NK-92 (cell line): ENCODE results near the gene CDC14A.
A peak's percentile ranks its signal among the peaks of the same experiment; 100 is the strongest.
"Not testable (repeated sequence)": the region's sequence is repeated elsewhere in the genome, so short reads cannot be mapped to it uniquely, and the experiment has no call there.

Experiments used
- DNase-seq: peaks from one replicate; lab custom pipeline; 2025; ENCODE audit not compliant: unreplicated experiment; lab: John Stamatoyannopoulos, UW

The CDC14A gene

GRCh38 chr1:100332331-100332730 lies 20.0 kb upstream of the CDC14A start:
- DNase-seq, result no peak

DNA sequence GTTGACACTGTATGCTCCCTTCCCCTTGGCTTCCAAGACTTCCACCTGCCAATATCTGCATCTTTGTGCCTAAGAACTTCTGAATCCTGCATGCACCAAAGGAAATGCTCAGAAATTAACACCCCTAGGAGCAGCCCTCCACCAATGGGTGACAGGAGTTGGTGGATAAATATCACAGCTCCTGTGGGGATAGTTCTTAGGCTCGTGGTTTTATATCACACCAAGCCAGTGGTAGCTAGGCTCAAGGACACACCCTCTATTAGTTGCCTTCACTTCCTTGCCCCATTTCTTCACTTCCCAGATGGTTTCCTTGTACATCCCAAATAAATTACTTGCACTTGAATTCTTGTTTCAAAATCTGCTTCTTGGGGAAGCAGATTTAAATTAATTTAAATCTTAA lies 16.9 kb upstream of the CDC14A start:
- DNase-seq, result no peak

- DNase-seq, result not testable (repeated sequence)
Observed at GRCh38 chr1:100337878-100338277, 14.4 kb upstream of the CDC14A start.

- DNase-seq, result not testable (repeated sequence)
Observed at GRCh38 chr1:100339735-100340134, 12.6 kb upstream of the CDC14A start.

DNA sequence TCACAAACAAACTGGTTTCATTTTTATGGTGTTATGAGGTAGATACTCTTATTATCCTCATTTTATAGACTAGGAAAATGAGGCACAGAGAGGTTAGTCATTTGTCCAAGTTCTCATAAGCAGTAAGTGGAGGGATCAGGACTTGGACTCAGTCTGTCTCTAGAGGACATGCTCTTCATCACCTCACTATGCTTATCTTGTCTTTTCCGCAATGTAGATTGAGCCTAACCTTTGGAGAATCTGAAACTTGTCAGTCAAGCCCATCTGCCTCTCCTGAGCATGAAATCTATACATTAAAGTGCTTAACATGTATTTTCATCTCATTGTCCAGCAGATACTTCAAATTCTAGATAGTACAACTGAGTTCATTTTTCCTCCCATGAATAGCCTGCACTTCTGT lies 11.8 kb upstream of the CDC14A start:
- no peak for DNase-seq

DNA sequence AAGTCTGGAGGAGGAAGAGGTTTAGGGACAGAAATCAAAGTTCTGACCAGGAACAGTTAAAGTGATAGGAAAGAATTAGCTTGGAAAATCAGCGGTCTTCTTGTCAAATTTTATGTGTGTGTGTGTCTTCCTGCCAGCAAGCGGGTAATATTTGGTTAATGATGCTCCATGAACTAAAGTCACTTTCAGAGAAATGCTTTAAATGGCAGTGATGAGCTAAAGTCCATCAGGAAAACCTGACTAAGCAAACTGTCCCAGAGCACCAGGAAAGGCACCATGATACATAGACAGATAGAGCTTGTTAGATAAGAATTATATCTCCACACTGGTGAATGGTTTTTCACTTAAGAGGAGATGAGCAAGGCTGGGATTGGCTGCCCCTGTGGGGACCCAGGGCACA lies 10.0 kb upstream of the CDC14A start:
- no peak for DNase-seq

DNA sequence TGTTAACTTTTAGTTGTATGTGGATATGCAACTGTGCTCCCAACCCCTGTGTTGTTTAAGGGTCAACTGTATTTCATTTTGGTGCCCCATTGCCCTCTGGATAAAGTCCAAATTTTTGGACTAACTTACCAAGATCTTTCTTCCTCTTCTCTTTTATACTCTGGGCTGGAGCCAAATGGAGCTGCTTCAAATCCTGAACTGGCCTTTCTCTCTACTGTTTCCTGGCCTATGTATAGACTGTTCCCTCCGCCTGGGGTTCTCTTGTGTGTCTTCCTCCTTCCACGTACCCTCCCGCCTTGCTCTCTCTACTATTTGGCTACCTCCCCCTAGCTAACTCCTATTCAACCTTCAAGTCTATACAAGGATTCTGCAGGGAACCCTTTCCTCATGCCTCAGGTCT lies 8.4 kb upstream of the CDC14A start:
- DNase-seq, result no peak

DNA sequence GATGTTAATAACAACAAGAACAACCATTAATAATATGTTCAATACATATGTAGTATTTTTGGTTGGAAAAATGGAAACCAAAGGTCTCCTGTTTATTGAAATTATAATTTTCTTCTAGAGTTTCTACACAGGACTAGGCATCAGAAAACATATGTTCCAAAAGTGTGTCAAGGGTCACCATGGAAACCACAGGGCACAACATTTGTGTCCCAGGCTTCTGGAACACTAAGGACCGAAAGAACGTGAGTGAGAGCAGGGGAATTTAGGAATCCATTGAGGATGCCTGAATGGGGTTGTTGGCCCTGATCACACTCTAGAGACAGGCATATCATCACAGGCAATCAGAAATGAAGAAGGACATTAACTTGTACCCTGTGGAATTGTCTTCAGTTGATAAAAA lies 7.5 kb upstream of the CDC14A start:
- DNase-seq, result no peak

- DNase-seq, result no peak
Observed at GRCh38 chr1:100346387-100346786, 5.9 kb upstream of the CDC14A start.

GRCh38 chr1:100347009-100347966 lies 5.0 kb upstream of the CDC14A start:
- no peak for DNase-seq

DNA sequence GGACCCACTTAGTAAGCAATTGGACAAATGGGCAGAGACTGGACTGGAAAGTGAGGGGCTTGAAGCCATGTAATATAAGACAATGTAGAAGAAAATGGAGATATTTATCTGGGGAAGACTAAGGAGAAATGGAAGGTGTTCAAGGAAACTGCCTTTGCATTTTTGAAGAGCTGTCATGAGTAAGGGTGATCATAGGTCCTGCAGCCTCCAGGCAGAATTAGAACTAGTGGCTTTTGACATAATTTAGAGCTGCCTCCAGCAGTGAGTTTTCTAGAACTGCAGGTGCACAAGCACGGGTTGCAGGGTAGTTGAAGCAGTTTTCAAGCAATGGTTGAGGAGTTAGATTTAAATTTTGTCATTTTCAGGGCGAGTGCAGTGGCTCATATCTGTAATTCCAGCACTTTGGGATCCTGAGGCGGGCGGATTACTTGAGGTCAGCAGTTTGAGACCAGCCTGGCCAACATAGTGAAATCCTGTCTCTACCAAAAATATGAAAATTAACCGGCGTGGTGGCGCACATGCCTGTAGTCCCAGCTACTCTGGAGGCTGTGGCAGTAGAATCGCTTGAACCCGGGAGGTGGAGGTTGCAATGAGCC lies 3.7 kb upstream of the CDC14A start:
- no peak for DNase-seq

- DNase-seq, result no peak
Observed at GRCh38 chr1:100349246-100349645, 3.1 kb upstream of the CDC14A start.

DNA sequence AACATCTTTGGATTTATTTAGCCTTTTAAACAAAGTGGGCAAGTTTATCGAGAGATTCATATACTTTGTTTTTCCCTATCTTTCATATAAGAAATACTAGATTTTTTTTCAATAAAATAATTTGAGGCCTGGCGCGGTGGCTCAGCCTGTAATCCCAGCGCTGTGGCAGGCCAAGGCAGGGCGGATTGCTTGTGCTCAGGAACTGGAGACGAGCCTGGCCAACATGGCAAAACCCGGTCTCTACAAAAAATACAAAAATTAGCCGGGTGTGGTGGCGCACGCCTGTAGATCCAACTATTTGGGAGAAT lies 1.6 kb upstream of the CDC14A start:
- DNase-seq, result no peak

DNA sequence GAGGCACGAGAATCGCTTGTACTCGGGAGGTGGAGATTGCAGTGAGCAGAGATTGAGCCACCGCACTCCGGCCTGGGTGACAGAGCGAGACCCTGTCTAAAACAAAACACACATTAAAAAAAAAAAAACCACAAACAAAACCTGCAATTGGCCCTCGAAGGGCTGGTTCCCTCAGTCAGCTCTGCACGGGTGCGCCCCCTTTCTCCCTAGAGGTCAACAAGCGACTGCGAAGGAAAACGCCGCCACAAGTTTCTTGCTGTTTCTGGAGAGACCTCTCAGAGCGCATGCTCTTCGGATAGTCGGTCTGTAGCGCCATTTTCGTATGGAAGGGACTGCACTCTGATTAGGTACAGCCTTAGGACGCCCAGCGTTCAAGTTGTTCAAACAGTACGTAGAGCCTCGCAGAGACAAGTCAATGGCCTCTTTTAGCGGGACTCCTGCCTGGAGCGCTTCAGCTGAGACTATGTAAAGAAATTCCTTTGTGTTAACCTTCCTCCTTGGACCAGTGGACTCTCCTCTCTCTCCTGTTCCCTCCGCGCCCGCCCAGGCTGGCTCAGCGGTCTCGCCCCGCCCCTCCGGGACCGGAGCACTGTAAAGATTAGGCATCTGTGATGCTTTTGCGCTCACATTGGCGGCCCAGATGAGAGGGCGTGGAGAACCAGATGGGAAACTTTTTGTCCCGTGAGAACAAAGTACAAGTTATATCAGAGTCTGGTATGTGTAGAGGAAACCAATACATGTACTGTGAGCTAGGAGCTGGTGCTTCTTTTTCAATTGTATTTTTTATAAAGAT lies 1.0 kb upstream of the CDC14A start:
- DNase-seq, result peak; percentile 34

GRCh38 chr1:100353071-100353801 lies 930 bp downstream of the CDC14A start:
- DNase-seq, result no peak

DNA sequence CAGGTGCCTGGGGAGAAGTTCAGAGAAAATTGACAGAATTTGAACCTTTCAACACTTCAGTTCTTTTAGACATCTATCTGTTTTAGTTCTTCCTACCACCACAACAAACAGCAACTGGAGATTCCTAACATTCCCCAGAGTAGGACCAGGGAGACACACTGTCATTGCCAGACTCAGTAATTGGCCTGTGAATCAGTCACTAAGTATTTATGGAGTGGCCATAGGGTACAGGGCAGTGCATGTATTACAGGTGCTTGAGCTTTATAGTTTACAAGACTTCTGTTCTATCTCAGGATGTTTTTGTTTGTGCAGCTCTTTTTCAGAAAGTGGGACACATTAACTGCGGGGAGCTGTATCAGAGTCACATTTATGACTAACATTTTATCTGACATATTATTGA lies 1.7 kb downstream of the CDC14A start:
- DNase-seq, result no peak

DNA sequence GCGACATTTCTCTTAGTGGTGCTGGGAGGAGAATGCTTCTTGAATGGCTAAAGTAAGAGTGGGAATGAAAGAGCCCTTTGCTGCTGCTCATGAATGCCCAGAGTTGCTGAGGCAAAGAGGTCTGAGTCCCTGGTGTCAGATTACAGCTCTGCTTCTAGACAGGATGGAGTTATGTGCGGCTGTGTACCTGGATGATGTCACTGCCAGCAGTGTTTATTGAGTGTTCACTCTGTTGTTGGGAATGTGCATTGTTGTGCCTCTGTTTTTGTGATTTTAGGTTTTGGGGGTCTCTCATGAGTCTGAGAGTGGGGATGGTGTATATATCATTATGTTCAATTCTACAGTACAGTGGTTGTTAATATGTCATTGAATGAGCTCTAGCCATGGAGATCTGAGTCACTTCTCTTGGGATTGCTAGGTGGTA lies 2.7 kb downstream of the CDC14A start:
- DNase-seq, result no peak

GRCh38 chr1:100358210-100358609 lies 5.9 kb downstream of the CDC14A start:
- DNase-seq, result no peak

DNA sequence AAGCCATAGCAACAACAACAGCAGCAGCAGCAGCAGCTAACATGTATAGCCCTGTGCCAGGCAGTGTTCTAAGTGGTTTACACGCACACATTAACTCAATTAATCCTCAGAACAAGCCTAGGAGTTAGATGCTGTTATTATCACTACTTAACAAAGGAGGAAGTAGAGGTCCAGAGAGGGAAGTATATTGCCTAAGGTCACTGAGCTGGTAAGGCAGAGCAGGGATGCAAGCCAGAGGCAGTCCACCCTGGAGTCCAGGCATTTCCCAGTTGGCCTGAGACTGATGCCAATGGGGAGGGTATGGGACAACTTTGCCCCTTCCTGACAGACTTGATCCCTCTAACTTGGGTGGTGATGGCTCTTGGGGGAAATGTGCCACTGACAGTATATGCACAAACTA lies 6.8 kb downstream of the CDC14A start:
- DNase-seq, result no peak

DNA sequence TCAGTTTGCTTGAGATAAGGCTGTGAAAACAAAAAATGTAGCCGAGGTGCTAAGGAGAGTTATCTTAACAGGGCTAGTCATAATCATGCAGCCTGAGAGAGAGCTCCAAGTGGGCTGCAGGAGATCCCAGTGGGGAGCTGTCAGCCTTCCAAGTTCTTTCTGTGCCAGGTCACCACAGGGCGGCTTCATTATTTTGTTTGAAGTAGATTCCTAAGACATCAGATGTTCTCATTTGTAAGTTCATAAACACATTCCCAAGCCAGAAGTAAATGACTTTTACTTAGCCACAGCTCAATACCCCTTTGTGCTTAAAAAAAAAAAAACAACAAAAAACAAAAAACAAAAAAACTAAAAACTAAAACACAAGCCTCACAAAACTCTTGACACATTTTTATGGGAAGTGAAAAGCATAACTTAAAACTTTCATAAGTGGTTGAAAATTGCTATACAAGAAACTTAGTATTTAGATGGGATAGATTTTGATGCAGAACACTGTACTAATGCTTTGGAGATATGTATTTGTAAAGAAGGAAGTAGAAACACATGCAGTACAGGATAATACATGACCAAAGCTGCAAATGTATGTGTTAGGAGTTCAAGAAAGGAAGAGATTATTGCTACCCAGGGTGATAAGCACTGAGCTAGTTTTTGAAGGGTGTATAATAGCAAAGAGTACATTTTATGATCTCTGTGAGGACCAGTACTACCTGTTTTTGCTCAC lies 8.6 kb downstream of the CDC14A start:
- DNase-seq, result no peak
